Measurements from ENCODE around the gene ITPR1. TPM values are rescaled to one million over a fixed set of nuclear protein-coding genes. Genes with fewer than 3 reads are reported as not detected.

ITPR1 gene
- total RNA-seq, 1 experiment from 2014 or later = 17.1 TPM

DNA sequence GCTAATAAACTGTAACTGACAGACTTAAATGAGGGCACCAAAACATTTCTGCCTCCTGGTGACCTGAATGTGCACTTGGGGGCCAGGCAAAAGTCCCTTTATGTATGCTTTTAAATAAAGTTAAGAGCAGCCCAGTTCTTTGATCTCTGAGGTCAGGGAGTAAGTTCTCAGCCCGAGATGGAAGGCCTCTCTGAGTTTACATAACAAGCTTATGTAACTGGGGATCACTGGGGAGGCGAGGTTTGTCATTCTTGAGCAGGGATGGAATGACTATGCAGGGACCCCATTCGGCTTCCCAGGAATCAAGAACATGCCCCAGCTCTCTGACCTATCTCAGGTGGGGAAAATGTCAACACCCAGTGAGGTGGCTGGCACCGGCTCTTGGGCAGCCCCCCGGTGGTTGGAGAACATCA is 287.4 kb downstream of the ITPR1 start:
- no peaks in the 10 kb centered on the region for H3K9me3 ChIP-seq (replicated peaks)
- H3K4me3 ChIP-seq = no peak overlapping the region
- no peaks in the 10 kb centered on the region for H3K36me3 ChIP-seq
- no peaks in the 10 kb centered on the region for H3K4me1 ChIP-seq
- H3K27ac ChIP-seq = no peak overlapping the region
- no peaks in the 10 kb centered on the region for H3K27me3 ChIP-seq
- no peak for DNase-seq

DNA sequence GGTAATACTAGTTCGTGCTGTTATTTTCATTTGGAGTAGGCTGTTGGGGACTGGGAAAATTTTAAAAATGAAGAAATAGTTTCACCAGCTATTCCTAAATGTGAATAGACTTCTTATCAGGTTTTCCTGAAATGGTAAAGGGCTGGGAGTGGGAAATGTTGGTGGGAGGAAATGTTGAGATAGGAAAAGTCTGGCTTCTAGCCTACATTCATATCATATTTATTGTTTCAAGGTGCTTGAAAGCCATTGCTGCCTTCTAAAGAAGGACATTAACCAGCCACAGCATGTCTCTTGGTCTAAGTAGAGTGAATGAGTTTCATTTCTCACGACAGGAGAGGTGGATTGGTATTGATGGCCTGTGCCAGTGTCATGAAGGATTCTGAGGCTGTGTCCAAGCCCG is 288.9 kb downstream of the ITPR1 start:
- Histone ChIP-seq H3K9me3 (replicated peaks) (no peaks in the 10 kb centered on the region), H3K27ac (no peak overlapping the region), H3K36me3 (no peaks in the 10 kb centered on the region), H3K4me3 (no peak overlapping the region), H3K27me3 (no peaks in the 10 kb centered on the region), H3K4me1 (no peaks in the 10 kb centered on the region)
- no peak for DNase-seq

DNA sequence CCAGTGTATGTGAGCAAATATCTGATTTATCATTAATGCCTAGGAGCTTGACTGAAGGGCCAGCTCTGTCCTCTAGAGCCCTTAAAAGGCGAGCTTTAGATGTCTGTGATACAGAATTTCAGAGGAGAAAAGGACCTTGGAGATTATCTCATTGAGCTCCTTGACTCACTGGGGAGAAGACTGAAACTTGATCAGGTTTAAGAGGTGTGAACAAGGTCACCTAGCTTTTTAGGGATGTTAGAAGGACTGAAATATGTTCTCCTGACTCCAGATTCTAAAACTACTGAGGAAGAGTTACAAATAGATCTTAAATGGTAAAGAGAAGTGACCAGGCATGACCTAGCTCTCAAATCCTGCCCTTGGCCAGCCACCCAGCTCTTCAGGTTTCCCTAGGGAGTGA is 292.4 kb downstream of the ITPR1 start:
- Histone ChIP-seq H3K4me3 (no peak overlapping the region), H3K4me1 (no peaks in the 10 kb centered on the region), H3K27me3 (no peaks in the 10 kb centered on the region), H3K27ac (no peak overlapping the region), H3K9me3 (replicated peaks) (no peaks in the 10 kb centered on the region), H3K36me3 (0 out of 2 replicates have a peak, but pooled peaks cover 2% of the 10 kb centered on the region)
- DNase-seq = no peak

DNA sequence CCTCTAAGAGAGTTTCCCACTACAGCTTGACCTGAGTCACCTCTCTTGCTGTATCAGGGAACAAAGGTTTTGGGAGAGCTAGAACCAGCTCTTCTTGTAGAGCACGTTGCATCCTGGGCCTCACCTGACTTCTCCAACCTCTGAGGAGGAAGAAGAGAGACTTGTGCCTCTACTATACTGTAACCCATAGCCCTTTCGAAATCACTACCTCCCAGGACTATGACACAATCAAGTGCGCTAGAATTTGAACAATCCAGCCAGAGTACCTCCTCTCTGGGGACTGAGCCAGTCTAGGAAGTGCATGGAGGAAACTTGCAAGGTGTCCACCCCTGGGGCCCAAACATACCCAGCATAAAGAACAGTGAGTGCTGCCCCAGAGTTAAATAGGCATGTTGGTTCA is 293.3 kb downstream of the ITPR1 start:
- no peak overlapping the region for H3K27ac ChIP-seq
- H3K27me3 ChIP-seq = no peaks in the 10 kb centered on the region
- H3K4me3 ChIP-seq = no peak overlapping the region
- no peaks in the 10 kb centered on the region for H3K4me1 ChIP-seq
- 0 out of 2 replicates have a peak, but pooled peaks cover 2% of the 10 kb centered on the region for H3K36me3 ChIP-seq
- DNase-seq = no peak
- H3K9me3 ChIP-seq (replicated peaks) = no peaks in the 10 kb centered on the region

DNA sequence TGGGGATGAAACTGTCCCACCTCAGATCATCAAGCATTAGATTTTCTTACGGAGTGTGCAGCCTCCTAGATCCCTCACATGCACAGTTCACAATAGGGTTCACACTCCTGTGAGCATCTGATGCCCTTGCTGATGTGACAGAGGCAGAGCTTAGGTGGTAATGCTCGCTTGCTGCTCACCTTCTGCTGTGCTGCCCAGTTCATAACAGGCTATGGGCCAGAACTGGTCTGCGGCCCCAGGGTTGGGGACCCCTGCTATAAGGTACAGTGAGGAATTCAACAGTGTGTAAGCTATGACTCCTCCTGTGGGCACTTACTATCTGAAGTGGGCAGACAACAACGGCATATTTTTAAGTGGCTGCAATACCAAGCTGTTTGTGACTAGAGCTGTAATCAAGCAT is 298.2 kb downstream of the ITPR1 start:
- H3K4me3 ChIP-seq = no peak overlapping the region
- H3K27ac ChIP-seq = no peak overlapping the region
- H3K9me3 ChIP-seq (replicated peaks) = no peaks in the 10 kb centered on the region
- DNase-seq = no peak
- no peaks in the 10 kb centered on the region for H3K4me1 ChIP-seq
- 0 out of 2 replicates have a peak, but pooled peaks cover 2% of the 10 kb centered on the region for H3K36me3 ChIP-seq
- no peaks in the 10 kb centered on the region for H3K27me3 ChIP-seq

DNA sequence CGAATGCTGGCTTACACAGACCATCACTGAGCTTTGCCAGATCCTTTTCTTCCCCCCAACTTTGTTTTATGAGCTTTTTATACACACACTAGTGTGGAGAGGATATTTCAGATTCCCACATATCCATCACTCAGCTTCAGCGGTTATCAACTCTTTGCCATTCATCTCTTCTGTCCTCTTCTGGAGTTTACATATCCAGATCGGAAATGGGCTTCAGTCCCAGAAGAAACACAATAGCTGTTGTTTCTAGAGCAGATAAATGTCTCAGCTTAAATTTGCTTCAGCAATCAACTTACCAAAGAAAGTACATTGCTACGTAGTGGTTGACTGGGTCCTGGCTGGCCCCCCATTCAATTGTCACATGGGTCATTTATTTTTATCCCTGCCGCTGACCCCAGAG is 300.2 kb downstream of the ITPR1 start:
- no peaks in the 10 kb centered on the region for H3K27me3 ChIP-seq
- no peaks in the 10 kb centered on the region for H3K4me1 ChIP-seq
- no peak overlapping the region for H3K27ac ChIP-seq
- no peak for DNase-seq
- no peaks in the 10 kb centered on the region for H3K9me3 ChIP-seq (replicated peaks)
- no peak overlapping the region for H3K4me3 ChIP-seq
- H3K36me3 ChIP-seq = 0 out of 2 replicates have a peak, but pooled peaks cover 2% of the 10 kb centered on the region

DNA sequence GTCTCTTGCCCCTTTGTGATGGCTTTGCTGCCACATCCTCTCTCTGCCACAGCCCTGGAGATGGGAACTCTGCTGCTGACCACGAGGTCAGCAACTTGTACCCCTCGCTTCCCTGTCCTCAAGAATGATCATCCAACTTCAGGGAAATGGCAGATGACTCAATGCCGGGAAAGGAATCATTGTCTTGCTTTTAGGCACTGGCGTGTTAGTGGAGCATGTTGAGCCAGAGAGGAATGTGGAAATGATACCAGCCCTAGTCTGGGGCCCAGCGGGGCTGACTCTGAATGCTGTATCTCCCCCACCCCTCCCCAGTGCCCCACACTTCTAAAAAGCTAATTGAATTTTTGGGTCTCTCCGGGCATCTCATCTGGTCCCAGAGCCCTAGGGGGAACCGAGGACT is 301.2 kb downstream of the ITPR1 start:
- Histone ChIP-seq H3K4me3 (no peak overlapping the region), H3K9me3 (replicated peaks) (no peaks in the 10 kb centered on the region), H3K36me3 (no peaks in the 10 kb centered on the region), H3K27me3 (no peaks in the 10 kb centered on the region), H3K27ac (no peak overlapping the region), H3K4me1 (no peaks in the 10 kb centered on the region)
- DNase-seq = no peak

DNA sequence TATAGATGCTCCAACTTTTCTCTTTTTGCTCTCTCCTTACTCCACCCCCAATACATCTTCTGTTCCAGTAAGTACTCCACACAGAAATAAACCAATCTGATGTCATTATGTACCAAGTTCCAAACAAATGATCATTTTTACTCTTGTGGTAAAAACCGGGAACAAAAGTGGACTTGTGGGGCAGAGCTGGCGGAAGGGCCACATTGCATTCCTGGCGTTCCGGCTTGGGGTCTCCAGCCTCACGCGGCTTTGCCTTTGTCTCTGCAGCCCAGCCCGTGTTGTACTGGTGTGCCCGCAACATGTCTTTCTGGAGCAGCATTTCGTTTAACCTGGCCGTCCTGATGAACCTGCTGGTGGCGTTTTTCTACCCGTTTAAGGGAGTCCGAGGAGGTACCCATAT is 301.6 kb downstream of the ITPR1 start:
- Histone ChIP-seq H3K4me3 (no peak overlapping the region), H3K27ac (no peak overlapping the region), H3K4me1 (no peaks in the 10 kb centered on the region), H3K36me3 (no peaks in the 10 kb centered on the region), H3K9me3 (replicated peaks) (no peaks in the 10 kb centered on the region), H3K27me3 (no peaks in the 10 kb centered on the region)
- DNase-seq = no peak

DNA sequence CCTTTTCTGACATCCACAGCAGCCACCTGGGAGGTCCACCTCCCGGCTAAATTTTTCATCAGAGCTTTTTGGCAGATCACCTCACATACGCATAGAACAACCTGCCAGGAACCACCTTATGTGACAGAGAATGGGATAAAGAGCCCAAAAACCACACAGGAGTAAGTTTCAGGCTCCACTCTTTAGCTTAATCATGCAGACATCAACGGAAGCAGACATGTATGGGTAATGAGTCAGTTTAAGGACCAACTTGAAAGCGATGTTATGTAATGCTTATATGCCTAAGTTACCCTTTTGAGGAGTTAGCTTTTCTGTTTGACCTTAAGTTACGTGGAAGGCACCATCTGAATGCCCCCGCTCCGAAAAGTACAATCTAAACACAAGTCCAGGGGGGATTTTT is 302.8 kb downstream of the ITPR1 start:
- no peak for DNase-seq

DNA sequence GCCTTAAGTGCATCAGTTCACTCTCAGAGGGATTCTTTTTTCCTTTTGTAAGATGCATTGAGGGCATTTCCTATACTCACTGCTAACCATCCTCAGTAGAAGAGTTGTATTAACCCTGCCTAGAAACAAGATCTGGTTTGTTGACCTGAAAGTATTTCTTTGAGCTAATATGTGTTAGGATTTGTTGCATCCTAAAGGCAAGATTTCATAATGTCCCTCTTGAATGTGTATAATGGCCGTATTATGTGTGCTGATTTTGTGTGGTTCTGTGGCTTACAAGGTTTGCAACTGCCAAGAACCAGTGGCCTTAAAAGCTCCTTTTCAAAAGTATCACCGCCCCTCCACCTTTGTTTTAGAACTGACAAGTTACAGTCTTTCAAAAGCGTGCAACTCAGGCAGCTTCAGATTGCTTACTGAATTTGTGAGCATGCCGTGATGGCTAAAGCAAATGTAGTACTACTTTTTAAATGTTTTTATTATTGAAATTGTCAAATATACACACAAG is 304.1 kb downstream of the ITPR1 start:
- no peak for DNase-seq
- Histone ChIP-seq H3K36me3 (no peaks in the 10 kb centered on the region), H3K4me3 (no peak overlapping the region), H3K27ac (no peak overlapping the region), H3K9me3 (replicated peaks) (no peaks in the 10 kb centered on the region), H3K4me1 (no peaks in the 10 kb centered on the region), H3K27me3 (no peaks in the 10 kb centered on the region)

More for the DNA sequence above, 302.8 kb downstream of the ITPR1 start:
- no peaks in the 10 kb centered on the region for H3K36me3 ChIP-seq
- H3K27me3 ChIP-seq = no peaks in the 10 kb centered on the region
- no peaks in the 10 kb centered on the region for H3K4me1 ChIP-seq
- H3K4me3 ChIP-seq = no peak overlapping the region
- no peak overlapping the region for H3K27ac ChIP-seq
- no peaks in the 10 kb centered on the region for H3K9me3 ChIP-seq (replicated peaks)

DNA sequence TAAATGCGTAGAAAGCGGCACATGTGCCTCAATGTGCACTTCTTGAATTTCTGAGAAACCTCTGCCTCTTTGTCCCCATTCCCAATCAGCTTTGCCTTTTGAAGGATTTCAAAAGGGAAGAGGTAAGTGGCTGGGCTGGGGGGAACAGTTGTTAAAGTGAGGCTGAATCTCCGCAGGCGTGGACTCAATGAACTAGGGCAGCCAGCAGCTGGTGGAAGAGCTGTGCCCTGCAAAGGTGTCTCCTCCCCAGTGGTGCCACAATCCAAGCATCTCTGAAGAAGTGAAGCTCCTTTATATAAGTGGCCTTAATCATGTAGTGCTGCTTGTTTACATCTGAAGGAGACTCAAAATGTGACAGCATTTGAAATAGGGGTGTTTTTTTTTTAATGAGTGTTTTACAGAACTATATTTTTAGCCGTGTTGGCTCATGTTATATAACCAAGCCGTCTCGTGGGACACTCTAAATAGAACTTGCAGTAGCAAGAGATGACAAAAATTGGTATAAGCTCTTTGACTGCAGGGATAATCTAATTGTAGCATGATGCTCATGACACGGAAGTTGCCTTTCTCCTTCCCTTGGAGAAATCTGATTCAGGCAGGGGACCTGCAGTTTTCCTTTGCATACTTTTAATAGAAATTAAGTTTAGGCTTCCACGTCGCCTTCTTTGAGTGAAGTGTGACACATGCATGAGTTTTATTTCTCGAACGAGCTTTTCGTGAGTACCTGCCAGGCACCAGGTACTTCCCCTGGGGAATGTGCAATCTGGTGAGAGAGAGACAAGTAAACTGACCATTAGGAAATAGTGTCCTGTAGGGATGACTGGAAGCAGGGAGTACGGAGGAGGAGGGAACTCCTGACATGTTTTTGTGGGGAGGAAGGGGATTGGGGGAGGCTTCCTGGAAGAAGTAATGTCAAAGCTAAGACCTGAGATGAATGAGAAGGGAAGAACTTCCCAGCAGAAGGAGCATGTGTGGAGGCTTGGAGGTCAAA is 306.4 kb downstream of the ITPR1 start:
- no peak for DNase-seq
- Histone ChIP-seq H3K36me3 (no peaks in the 10 kb centered on the region), H3K27me3 (no peaks in the 10 kb centered on the region), H3K27ac (no peak overlapping the region), H3K9me3 (replicated peaks) (no peaks in the 10 kb centered on the region), H3K4me1 (no peaks in the 10 kb centered on the region), H3K4me3 (no peak overlapping the region)

DNA sequence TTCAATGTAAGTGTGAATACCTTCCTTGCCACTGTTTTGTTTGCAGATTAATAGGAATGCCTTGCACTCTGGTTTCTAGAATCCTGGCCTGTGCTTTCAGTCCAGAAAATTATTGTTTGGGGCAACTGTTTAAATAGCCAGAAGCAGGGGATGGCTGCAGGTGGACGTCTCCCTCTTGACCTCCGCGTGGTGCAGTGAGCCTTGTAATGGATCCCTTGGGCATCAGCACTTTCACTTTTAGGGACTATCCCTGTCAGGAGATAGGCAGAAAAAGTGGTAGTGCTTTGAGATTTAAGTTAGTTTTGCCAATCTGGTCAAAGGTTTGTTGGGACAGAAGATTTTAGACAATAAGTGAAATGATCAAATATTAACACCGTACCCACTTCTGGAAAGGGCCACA is 307.4 kb downstream of the ITPR1 start:
- Histone ChIP-seq H3K4me3 (no peak overlapping the region), H3K27me3 (no peaks in the 10 kb centered on the region), H3K36me3 (no peaks in the 10 kb centered on the region), H3K27ac (no peak overlapping the region), H3K4me1 (peaks cover 6% of the 10 kb centered on the region), H3K9me3 (replicated peaks) (no peaks in the 10 kb centered on the region)
- no peak for DNase-seq

DNA sequence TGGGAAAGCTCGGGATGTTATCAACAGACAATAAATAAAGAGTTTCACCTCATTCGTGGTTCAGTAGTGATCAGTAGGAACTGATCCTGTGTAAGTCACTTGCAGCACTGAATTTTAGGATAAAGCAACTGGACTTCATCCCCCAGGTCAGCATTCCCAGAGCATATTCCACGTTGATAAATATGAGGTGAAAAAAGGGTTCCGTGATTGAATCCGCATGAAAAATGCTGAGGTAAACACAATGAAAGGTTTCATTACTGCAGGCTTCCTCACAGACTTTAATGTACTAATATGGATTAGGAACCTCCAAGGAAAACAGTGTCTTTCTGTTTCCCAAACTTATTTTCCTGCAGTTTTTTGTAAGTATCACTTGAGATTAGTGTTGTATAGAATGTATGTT is 308.7 kb downstream of the ITPR1 start:
- Histone ChIP-seq H3K27ac (no peak overlapping the region), H3K4me3 (no peak overlapping the region), H3K27me3 (no peaks in the 10 kb centered on the region), H3K4me1 (peaks cover 16% of the 10 kb centered on the region), H3K9me3 (replicated peaks) (no peaks in the 10 kb centered on the region), H3K36me3 (no peaks in the 10 kb centered on the region)
- DNase-seq = no peak

DNA sequence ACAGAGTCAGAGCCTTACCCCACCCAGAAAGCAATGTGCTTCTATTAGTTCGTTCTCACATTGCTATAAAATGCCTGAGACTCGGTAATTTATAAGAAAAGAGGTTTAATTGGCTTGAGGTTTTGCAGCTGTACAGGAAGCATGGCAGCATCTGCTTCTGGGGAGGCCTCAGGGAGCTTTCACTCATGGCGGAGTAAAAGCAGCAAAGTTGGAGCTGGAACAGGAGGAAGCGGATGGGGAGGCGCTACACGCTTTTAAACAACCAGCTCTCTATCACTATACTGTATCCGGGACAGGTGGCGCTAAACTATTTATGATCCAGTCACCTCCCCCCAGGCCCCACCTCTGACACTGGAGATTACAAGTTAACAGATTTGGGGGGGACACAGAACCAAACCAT is 309.8 kb downstream of the ITPR1 start:
- Histone ChIP-seq H3K9me3 (replicated peaks) (no peaks in the 10 kb centered on the region), H3K27ac (no peak overlapping the region), H3K27me3 (no peaks in the 10 kb centered on the region), H3K4me3 (no peak overlapping the region), H3K36me3 (no peaks in the 10 kb centered on the region), H3K4me1 (peaks cover 25% of the 10 kb centered on the region)
- no peak for DNase-seq

DNA sequence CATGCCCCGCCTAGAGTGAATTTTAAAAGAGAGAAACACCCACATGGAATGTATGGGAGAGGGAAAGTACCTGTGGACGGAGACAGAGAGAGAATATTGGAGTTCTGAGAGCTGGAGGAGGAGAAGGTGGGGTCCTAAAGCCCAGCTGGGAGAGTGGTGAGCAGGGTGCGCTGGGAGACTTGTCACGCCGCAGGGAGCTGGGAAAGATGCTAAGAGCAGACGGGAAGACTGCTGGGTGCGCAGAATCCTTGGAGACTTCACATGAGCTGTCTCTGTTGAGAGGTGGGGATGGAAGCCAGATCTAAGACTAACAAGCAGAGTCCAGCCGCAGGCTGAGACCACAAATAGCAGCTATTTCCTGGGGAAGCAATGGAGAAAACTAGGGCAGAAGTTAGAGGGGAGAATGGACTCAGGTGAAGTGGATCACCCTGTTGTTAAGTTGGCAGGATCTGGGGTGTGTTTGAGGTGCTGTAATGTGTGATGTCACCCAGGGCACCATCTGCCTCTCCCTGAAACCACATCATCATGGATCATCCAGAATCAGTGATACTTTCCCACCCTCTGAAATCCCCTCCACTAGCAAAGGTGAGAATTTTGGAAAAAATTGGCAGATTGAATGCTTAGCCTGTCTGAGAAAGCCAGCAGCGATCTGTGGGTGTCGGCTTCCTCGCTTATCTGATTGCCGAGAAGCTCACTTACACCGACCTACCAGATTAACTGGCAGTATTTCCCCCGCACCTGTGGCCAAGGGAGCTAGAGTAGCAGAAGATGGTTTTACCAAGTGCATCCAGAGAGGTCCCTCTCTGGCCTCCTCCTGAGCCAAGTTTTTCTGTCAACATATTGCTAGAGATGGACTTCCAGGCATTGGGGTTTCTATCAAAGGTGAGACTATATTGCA is 311.3 kb downstream of the ITPR1 start:
- Histone ChIP-seq H3K36me3 (no peaks in the 10 kb centered on the region), H3K4me1 (peaks cover 40% of the 10 kb centered on the region), H3K9me3 (replicated peaks) (no peaks in the 10 kb centered on the region), H3K27ac (no peak overlapping the region), H3K27me3 (no peaks in the 10 kb centered on the region), H3K4me3 (no peak overlapping the region)
- no peak for DNase-seq
